HepG2 (cell line): ENCODE data around the gene NEK6. TPM values are rescaled to one million over a fixed set of nuclear protein-coding genes. Genes with fewer than 3 reads are reported as not detected.

Experiments used
- AGO1 ChIP-seq: fragments of 200-400 bp; formaldehyde crosslinking; IDR thresholded peaks from 2 replicates; pipeline ENCODE4 v1.6.1; 2017; ENCODE audit warnings: mild to moderate bottlenecking, low read depth, low read length, moderate library complexity; ENCODE audit not compliant: poor library complexity, severe bottlenecking
- ATM ChIP-seq: fragments of 450-650 bp; IDR thresholded peaks from 2 replicates; pipeline ENCODE4 v1.7.1; 2017; ENCODE audit warnings: mild to moderate bottlenecking, borderline replicate concordance
- DMTF1 ChIP-seq: sonication (generic); formaldehyde crosslinking; IDR thresholded peaks from 2 replicates; pipeline ENCODE4 v1.4.0; 2020; ENCODE audit warnings: mild to moderate bottlenecking, missing genetic modification reagents
- DPF2 ChIP-seq: sonication (generic); formaldehyde crosslinking; IDR thresholded peaks from 2 replicates; pipeline ENCODE4 v1.4.0; 2020; ENCODE audit warnings: mild to moderate bottlenecking, low read depth, missing genetic modification reagents, borderline replicate concordance
- EHMT2 ChIP-seq: fragments of 200-600 bp; sonication (generic); IDR thresholded peaks from 2 replicates; pipeline ENCODE4 v1.7.0; 2017; ENCODE audit warnings: antibody characterized with exemption, low read depth, low read length, borderline replicate concordance
- ELF1 ChIP-seq: sonication (generic); formaldehyde crosslinking; IDR thresholded peaks from 2 replicates; pipeline ENCODE4 v1.4.0; 2020; ENCODE audit warnings: missing genetic modification reagents
- GPBP1L1 ChIP-seq: sonication (generic); formaldehyde crosslinking; IDR thresholded peaks from 2 replicates; pipeline ENCODE4 v1.5.0; 2020; ENCODE audit warnings: mild to moderate bottlenecking, missing genetic modification reagents
- HDAC1 ChIP-seq: sonication (generic); formaldehyde crosslinking; IDR thresholded peaks from 2 replicates; pipeline ENCODE4 v1.5.1; 2020; ENCODE audit warnings: mild to moderate bottlenecking, missing genetic modification reagents
- HNRNPL ChIP-seq: fragments of 200-400 bp; formaldehyde crosslinking; IDR thresholded peaks from 2 replicates; pipeline ENCODE4 v1.6.1; 2017; ENCODE audit warnings: mild to moderate bottlenecking, low read depth, low read length
- KLF16 ChIP-seq, 2 experiments: sonication (generic) in 1 of 2; formaldehyde crosslinking in 1 of 2; IDR thresholded peaks; 2 replicates each; pipeline versions ENCODE4 v1.6.1 to v1.8.0; 2016 to 2023; ENCODE audit warnings: missing genetic modification reagents in 2 of 2, missing compliant biosample characterization in 1 of 2
- MIER3 ChIP-seq: IDR thresholded peaks from 2 replicates; pipeline ENCODE4 v1.6.1; 2016; ENCODE audit warnings: missing compliant biosample characterization, borderline replicate concordance
- MLX ChIP-seq: IDR thresholded peaks from 2 replicates; pipeline ENCODE4 v1.6.1; 2016
- MXI1 ChIP-seq: IDR thresholded peaks from 3 replicates; pipeline ENCODE4 v1.6.1; 2012; ENCODE audit warnings: low read depth, low read length, inconsistent platforms, borderline replicate concordance
- PCBP2 ChIP-seq: fragments of 200-400 bp; formaldehyde crosslinking; optimal IDR thresholded peaks from 2 replicates; pipeline ENCODE3; 2018; ENCODE audit warnings: low read length, low read depth; ENCODE audit not compliant: poor library complexity, severe bottlenecking
- PHF5A ChIP-seq: IDR thresholded peaks from one replicate; pipeline ENCODE4 v1.6.1; 2018; ENCODE audit warnings: low read depth, missing genetic modification reagents; ENCODE audit not compliant: unreplicated experiment
- SIN3A ChIP-seq: IDR thresholded peaks from 2 replicates; pipeline ENCODE4 v1.6.1; 2011; ENCODE audit warnings: low read depth, mild to moderate bottlenecking, control low read depth, low read length, borderline replicate concordance
- ZGPAT ChIP-seq: IDR thresholded peaks from 2 replicates; pipeline ENCODE4 v1.6.1; 2016; ENCODE audit warnings: mild to moderate bottlenecking
- ZNF282 ChIP-seq: fragments of 450-650 bp; IDR thresholded peaks from 2 replicates; pipeline ENCODE4 v1.6.1; 2018; ENCODE audit not compliant: partially characterized antibody
- ZNF569 ChIP-seq: sonication (generic); formaldehyde crosslinking; IDR thresholded peaks from 2 replicates; pipeline ENCODE4 v1.5.0; 2020; ENCODE audit warnings: mild to moderate bottlenecking, missing genetic modification reagents, moderate library complexity, borderline replicate concordance
- ZNF570 ChIP-seq: sonication (generic); formaldehyde crosslinking; IDR thresholded peaks from 2 replicates; pipeline ENCODE4 v1.4.0; 2020; ENCODE audit warnings: mild to moderate bottlenecking, missing genetic modification reagents, borderline replicate concordance
- ZNF740 ChIP-seq: sonication (generic); formaldehyde crosslinking; IDR thresholded peaks from 2 replicates; pipeline ENCODE4 v1.4.0; 2020; ENCODE audit warnings: missing genetic modification reagents
- ZNF766 ChIP-seq: sonication (generic); formaldehyde crosslinking; IDR thresholded peaks from 2 replicates; pipeline ENCODE4 v1.5.0; 2020; ENCODE audit warnings: missing genetic modification reagents, borderline replicate concordance
- ZNF839 ChIP-seq: sonication (generic); formaldehyde crosslinking; IDR thresholded peaks from 2 replicates; pipeline ENCODE4 v1.4.0; 2020; ENCODE audit warnings: missing genetic modification reagents, mild to moderate bottlenecking, borderline replicate concordance
- polyA plus RNA-seq, 8 experiments: library from polyadenylated mRNA; depleted of rRNA in 3 of 8; stranded (reverse) in 7 of 8; unstranded in 1 of 8; fragments of >200 nt; fragmentation: Illumina TruSeq in 4 of 8; extraction: Trizol in 4 of 8; gene quantifications; 2 replicates each; pipeline versions ENCODE4 v1.2.1 to v1.2.3, GENCODE V29; 2011 to 2016; ENCODE audit warnings: low read depth in 4 of 8, missing spikeins in 1 of 8, mixed read lengths in 1 of 8; ENCODE audit not compliant: insufficient read depth in 1 of 8
- total RNA-seq, 5 experiments: library from RNA; depleted of rRNA; stranded (reverse); fragments of >200 nt; fragmentation: Illumina TruSeq; extraction: Trizol; gene quantifications; 2 replicates each; pipeline ENCODE4 v1.2.3, GENCODE V29; 2016; ENCODE audit warnings: low read depth in 1 of 5

NEK6 gene
- total and polyA plus RNA-seq, 2 of the 13 experiments (the other 11 are each of a cell fraction or from before 2014, with no cell fraction given): 30.4 to 119 TPM

- TF ChIP-seq EHMT2 (no peak), ZNF766 (0 out of 2 replicates have a peak, but pooled peaks have one; percentile 23), MLX (peak; percentile 32; the same call in 1 of the 2 replicates), MXI1 (peak; percentile 42; the same call in 1 of the 3 replicates), ZNF570 (CRISPR knock-in tag) (no peak), DPF2 (CRISPR knock-in tag) (no peak), HNRNPL (no peak), KLF16 (CRISPR knock-in tag; IDR thresholded peaks at IDR 0.05) (no peak), SIN3A (no peak), ZNF740 (CRISPR knock-in tag) (no peak), GPBP1L1 (CRISPR knock-in tag) (no peak), AGO1 (no peak), ATM (no peak), ZNF569 (CRISPR knock-in tag) (no peak), HDAC1 (peak; percentile 62), DMTF1 (CRISPR knock-in tag) (no peak), PCBP2 (no peak), ELF1 (no peak), MIER3 (CRISPR knock-in tag) (no peak), ZNF282 (no peak), ZGPAT (no peak), ZNF839 (CRISPR knock-in tag) (no peak), PHF5A (CRISPR knock-in tag) (no peak)
These were observed 92.9 kb downstream of the NEK6 start (continued) for GRCh38 chr9:124350494-124351263.
